Measurements from ENCODE around the gene SEPTIN5.
A peak's percentile ranks its signal among the peaks of the same experiment; 100 is the strongest.
"Not testable (repeated sequence)": the region's sequence is repeated elsewhere in the genome, so short reads cannot be mapped to it uniquely, and the experiment has no call there.

SEPTIN5 gene

DNA sequence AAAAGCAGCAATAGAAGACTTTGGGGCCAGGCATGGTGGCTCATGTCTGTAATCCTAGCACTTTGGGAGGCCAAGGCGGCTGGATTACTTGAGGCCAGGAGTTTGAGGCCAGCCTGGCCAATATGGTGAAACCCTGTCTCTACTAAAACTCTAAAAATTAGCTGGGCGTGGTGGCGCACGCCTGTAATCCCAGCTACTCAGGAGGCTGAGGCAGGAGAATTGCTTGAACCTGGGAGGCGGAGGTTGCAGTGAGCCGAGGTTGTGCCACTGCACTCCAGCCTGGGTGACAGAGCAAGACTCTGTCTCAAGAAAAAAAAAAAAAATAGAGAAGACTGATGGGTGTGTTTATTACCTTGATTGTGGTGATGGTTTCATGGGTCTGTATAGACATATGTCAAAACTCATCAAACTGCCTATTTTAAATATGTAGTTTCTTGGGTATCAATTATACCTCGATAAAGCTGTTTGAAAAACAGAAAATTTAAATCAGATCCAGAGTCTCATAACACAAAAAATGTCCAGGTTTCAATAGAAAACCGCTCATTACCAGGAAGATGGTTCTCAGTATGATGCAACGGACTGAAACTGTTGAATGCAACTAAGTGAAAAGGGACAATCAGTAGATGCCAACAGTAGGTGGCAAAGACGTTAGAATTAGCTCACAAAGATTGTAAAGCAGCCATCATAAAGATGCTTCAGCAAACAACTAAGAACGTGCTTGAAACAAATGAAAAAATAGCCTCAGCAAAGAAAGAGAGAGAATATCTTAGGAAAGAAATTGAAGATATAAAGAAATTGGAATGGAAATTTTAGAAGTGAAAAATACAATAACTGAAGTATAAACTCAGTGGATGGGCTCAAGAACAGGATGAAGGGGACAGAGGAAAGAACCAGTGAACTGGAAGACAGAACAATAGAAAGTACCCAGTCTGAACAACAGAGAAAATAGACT, 33.1 kb upstream of the SEPTIN5 start:
- DNase-seq: no peak

DNA sequence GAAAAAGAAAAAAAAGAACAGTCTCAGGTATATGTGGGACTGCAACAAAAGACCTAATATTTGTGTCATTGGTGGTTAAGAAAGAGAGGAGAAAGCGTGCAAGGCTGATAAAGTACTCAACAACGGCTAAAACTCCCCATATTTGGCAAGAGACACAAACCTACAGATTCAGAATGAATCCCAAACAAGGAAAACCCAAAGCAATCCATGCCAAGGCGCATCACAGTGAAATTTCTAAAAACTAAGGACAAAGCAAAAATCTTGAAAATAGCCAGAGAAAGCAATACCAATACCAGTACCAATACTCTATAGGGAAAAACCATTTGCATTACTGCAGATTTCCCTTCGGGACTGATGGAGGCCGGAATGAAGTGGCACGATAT, 32.4 kb upstream of the SEPTIN5 start:
- DNase-seq: no peak

DNA sequence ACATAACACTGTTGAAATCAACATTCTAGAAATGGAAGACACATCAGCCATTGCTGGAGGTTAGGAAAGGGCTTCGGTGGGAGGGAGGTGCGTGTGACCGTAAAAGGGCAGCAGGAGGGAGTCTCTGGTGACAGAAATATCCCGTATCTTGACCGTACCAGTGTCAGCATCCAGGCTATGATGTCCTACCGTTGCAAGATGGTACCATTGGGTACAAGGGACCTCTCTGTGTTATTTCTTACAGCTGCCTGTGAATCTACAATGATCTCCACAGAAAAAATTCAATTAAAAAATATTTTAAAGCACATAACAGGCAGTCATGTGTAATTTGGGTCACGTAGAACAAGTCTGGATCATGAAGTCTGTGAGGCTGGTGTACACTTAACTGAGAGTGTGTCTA, 27.4 kb upstream of the SEPTIN5 start:
- DNase-seq: no peak

DNA sequence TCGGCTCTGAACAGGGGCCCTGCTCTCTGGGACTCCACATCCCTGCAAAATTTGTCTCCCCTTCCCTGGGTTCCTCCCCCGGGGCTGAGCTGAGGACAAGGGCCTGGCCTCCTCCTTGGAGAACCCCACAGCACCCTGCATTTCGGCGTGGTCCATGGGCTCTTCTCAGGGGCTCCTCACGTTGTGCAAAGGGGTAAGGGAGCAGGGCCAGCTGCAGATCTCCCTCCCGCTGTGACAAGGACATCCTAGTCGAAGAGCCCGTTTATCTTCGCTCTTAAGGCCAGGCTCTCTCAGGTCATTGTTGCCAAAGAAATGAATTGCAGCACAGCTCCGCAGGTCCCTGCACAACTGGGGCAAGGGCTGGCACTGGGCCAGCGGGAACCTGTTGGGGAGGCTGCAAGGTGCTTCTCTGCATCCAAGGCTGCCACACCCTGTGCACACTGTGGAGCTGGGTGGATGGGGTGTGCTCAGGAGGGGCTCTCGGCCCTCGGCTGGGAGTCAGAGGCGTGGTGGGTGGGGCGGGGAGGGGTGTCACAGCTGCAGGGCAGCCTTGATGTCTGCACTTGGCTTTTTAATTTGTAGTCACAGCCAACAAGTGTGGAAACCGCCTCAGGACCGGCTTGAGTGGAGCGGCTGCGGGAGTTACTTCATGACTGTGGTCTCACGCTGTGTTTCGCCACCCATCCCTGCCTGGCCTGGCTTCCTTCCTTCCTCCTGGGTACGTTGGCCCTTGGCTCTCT, 26.6 kb upstream of the SEPTIN5 start:
- DNase-seq: peak; percentile 32

DNA sequence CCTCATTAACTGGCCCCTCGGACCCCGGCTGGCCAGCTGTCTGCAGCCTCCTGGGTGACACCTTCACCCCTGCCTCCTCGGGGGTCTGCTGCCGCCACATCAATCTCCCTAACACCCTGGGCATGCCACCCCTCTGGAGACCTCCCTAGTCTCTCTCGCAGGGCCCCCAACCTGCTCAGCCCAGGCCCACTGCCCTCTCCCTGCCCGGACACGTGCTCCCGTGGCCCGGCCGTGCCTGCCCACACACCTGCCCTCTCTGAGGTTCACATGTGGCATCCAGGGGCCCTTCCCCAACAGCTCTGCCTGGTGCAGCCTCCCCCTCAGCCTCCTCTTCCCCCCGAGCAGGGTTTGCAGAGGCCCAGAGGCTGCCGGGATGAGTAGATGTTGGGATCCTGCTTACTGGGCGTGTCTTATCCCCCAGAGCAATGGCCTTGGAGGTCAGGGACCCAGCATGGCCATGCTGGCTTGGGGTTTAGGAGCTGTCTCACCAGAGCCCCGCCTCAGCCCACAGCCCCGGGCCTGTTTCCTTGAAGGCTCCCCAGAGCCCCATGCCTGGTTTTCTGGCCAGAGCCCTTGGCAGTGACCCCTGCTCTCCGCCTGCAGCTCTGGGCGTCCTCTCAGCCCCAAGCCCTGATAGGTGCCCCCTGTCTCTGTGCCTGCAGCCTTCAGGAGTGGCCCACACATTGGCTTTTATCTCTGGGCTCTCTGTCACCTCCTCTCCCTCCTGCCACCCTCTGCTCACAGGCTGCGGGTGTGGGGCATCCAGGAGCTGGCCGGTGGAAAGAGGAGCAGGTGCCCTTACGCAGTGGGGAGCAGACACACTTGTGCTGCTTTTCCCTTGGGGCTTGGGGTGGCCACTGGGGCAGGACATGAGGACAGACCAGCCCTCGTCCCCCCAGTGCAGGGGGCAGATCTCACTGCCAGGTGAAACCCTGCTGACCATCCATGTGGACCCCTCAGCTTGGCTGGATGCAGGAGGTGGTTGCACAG, 25.7 kb upstream of the SEPTIN5 start:
- no peak for DNase-seq

DNA sequence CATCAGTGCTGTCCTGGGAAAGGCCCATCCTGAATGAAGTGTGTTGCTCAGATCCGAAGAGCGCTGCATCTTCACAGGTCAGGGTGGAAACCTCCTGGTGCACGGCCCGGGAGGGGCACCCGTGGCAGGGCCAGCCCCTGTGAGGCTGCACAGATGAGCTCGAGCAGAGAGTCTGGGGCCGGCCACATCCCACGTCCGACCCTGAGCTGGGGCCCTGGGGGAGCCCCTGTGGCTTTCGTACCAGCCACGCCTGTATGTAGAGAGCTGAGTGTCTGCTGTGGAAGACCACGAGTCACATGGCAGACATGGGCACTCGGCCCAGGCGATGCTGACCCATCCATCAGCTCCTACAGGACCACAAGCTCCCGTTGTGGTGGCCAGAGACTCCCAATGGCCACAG, 24.9 kb upstream of the SEPTIN5 start:
- DNase-seq: no peak

DNA sequence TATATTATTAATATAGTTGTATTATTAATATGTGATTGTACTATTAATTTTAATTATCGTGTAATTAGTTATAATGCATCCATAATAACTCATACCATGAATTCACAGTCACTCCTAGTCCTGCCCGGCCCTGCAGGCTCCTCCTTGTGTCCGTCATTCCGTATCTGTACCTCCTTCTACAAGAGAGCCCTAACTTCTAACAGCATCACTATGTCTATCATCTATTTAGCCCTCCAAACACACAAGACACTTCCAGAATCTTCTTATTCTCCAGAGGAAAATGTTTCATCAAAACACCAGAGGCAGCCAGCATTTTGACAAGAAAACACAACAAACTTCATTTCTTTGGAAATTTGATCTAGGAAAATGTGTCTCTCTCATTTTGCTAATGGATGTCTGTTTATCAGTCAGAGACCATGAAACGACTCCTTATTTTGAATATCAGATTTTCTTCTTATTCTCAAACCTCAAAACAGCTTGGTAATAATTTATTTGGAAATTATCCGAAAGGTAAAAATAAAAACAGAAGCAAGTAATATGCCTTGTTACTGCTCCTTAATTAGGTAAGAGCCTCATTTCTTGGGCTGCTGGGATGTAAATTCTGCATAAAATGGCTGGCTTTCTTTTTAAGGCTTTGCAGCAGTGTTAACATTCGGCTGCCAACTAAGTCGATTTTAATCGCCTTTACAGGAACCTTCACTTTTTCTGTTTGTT, 23.1 kb upstream of the SEPTIN5 start:
- no peak for DNase-seq

DNA sequence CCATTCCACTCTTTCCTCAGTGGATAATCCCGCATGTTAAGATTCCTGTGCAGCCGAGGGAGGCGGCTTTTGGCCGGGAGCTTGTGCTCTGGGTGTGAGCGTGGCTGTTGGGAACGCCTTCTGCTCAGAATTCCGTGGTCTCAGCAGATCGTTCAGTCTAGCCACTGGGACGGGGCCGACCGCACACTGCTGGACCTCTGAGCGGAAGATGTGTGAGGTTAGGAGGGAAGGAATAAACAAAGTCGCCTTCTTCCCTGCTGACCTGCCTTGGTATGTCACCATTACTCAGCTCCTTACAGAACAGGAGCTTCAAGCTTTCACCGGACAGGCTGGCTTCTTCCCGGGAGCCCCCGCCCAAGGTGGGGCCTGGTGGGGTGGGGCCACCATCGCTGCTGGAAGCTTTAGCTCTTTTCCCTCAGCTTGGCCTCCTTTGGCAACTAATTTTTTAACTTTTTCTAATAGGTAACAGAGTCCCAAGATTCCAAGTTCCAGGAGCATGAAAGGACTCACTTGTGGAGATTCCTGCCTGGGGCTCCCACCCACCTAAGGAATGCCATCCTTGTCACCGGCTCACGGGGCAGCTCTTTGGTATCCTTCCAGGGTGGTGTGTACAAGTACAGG, 22.5 kb upstream of the SEPTIN5 start:
- no peak for DNase-seq

DNA sequence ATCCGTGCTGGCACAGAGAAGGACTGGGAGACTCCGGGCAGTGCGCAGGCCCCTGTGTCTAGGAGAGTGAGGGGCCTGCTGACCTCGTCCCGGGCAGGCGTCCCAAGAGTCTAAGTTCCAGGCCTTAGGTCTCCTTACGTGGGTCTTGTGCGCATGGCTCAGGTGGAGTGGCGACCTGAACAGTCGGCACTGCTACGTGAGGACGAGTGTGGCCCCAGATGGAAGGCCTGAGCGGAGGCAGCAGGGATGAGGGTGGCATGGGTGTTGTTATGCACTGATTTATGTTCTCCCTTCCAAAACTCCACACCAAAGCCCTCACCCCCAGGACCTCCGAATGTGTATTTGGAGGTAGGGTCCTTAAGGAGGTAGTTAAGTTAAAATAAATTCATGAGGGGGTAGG, 20.7 kb upstream of the SEPTIN5 start:
- no peak for DNase-seq

DNA sequence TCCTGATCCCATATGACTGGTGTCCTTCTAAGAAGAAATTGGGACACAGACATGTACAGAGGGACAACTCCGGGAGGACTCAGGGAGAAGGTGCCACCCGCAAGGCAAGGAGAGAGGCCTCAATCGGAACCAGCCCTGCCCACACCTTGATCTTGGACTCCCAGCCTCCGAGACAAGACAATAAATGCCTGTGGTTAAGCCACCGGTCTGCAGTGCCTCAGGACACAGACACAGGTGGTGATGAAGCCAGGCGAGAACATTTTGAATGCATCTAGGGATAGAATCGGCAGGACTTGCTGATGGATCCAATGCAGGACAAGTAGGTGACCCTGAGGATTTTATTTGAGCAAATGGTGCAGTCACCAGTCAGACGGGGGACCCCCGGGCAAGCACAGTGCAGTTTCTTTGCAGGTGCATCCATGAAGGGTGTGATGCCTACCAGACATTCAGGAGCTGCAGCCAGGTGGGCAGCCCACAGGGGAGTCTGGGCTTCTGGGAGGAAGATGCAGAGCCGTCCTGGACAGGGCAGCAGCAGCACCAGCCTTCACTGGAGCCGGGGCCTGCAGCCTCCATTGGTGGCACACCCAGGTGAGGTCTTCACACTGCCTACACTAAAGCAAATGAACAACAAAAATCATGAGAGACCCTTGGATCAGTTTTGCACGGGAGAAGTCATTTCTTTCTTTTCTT, 20.2 kb upstream of the SEPTIN5 start:
- DNase-seq: no peak

DNA sequence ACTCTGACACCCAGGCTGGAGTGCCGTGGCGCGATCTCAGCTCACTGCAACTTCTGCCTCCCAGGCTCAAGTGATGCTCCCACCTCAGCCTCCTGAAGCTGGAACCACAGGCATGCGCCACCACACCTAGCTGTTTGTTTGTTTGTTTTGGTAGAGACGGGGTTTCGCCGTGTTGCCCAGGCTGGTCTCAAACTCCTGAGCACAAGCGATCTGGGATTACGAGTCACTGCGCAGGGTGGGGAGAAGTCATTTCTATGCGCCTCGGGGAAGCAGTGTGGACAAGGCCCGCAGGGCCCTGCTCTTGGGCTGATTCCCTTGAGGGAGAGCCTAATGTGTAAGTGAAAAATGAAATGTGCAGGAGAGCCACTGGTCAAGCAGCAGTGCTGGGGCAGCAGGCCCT, 19.6 kb upstream of the SEPTIN5 start:
- no peak for DNase-seq

DNA sequence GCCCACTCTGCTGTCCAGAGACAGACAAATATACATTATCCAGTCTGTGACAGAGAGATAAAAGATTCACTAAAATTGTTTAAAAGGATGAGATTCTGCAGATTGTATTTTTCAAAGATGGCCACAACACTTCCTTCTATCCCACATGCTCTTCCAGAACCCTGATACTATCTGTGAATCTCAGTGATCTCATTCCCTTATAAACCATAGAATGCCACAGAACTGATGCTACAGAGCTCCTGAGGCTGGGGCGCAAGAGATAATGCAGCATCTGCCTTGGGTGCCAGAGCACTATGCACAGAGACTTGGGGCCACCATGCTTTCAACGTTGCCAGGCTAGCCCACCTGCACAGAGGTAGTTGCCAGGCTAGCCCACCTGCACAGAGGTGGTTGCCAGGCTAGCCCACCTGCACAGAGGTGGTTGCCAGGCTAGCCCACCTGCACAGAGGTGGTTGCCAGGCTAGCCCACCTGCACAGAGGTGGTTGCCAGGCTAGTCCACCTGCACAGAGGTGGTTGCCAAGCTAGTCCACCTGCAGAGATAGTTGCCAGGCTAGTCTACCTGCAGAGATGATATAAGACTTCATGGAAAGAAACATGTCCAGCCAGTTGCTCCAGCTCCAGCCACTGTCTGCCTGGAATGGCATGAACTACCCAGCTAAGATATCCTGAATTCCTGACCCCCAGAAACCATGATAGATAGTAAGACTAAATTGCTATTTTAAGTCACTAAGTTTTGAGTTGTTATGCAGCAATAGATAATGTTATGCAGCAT, 17.6 kb upstream of the SEPTIN5 start:
- no peak for DNase-seq

DNA sequence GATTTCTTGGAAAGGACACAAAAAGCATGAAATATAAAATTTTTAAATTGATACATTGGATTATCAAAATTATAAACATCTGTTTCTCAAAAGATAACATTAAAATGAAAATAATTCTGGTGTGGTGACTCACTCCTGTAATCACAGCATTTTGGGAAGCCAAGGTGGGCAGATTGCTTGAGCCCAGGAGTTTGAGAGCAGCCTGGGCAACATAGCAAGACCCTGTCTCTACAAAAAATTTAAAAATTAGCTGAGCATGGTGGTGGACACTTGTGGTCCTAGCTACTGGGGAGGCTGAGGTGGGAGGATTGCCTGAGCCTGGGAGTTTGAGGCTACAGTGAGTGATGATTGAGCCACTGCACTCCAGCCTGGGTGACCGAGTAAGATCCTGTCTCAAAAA, 16.4 kb upstream of the SEPTIN5 start:
- DNase-seq: not testable (repeated sequence)

DNA sequence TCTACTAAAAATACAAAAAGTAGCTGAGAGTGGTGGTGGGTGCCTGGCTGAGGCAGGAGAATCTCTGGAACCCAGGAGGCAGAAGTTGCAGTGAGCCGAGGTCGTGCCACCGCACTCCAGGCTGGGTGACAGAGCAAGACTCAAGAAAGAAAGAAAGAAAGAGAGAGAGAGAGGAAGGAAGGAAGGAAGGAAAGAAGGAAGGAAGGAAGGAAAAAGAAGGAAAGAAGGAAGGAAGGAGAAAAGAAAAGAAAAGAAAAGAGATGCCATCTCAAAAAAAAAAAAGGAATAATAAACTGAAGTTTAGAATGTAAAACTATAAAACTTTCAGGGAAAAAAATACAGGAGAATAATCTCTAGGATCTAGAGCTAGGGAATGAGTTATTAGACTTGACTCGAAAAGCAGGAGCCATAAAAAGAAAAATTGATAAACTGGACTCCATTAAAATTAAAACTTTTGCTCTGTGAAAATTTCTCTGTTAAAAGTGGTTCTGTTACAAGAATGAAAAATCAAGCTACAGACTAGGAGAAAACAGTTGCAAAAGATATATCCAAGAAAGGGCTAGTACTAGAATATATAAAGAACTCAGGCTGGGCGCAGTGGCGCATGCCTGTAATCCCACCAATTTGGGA, 13.4 kb upstream of the SEPTIN5 start:
- no peak for DNase-seq

DNA sequence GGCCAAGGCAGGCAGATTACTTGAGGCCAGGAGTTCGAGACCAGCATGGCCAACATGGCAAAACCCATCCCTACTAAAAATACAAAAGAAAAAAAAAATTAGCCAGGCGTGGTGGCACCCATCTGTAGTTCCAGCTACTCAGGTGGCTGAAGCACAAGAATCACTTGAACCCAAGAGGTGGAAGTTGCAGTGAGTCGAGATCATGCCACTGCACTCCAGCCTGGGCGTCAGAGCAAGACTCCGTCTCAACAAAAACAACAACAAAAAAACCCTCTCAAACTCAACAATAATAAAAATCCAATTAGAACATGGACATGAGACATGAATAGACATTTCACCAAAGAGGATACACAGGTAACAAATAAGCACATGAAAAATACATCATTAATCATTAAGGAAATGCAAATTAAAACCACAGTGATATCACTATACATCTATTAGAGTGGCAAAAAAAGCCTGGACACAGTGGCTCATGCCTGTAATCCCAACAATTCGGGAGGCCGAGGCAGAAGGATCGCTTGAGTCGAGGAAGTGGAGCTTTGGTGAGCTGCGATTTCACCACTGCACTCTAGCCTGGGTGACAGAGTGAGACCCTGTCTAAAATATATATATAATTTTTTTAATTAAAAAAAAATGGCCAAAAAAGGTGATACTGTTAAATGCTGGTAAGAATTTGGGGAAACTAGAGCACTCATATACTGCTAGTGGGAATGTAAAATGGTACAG, 12.7 kb upstream of the SEPTIN5 start:
- DNase-seq: no peak

DNA sequence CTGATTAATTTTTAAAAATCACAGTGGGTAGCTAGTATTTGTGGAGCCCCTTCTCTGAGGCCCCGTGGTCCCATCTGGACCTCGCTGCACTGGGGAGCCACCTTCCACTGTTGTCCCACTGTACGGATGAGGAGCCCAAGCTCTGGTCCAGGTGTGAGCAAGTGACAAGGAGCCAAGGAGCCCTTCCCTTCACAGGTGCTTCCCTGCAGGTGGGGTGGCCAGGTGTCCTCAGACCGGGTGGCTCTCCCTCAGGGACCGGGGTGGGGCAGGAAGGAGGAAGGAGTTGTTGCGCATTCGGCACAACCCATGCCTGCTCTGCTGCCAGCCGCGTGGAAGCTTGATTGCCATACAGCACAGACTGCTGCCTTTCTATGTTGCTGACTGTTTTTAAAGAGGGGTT, 10.4 kb upstream of the SEPTIN5 start:
- DNase-seq: no peak

DNA sequence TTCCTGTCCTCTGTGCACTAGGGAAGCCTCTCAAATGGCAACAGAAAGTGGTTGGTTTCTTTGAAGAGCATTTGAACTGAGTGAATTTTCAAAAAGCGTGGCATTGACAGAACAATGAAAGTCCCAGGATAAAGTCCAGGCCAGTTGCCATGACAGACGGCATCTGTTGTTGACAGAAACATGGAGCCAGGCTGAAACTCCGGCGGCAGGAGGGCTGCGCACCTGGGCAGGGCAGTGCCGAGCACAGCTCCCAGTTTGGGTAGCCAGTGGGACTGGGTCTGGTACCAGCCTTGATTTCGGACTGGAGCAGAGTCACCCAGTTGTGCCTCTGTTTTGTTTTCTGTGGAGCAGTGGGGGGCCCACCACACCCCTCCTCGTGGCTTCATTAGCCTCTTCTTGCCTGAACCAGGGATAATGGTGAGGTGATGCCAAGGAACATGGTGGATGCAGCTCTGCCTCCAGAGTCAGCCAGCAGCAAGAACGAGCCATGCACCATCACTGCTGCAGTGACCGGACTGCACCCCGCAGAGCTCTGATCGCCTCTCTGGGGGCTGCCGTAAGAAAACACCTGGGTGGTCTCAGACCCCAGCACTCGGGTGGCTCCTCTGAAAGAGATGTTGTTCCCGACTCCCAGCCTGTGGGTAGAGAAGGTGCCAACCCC, 9.8 kb upstream of the SEPTIN5 start:
- DNase-seq: no peak

DNA sequence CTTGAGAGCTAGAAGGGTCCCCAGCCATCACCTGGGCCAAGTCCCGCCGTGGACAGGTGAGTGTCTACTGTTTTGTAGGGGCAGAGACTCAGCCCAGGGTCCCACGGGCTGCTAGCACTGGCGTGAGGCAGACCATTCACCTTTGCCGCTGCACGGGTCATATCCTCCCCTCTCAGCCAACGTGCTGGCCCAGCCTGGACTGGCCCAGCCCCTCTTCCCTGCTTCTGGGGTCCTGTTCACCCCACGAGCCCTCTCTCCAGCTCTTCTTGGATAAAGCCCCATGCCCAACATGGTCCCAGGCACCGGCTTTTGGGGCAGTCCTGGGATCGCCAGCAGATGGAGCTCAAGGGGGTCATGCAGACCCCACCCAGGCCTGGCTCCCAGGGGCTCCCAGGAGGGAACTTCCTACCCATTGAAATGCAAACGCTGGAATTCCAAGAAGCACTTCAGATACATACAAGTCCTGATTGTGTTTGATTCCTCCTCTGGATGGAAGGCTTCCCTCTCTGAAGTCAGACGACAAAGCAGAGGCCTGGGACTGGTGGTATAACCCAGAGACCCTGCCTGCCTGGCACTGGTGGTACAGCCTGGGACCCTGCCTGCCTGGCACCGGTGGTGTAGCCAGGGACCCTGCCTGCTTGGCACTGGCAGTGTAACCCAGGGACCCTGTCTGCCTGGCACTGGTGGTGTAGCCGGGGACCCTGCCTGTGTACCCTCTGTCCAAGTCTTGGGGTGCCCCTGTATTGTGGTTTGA, 8.9 kb upstream of the SEPTIN5 start:
- DNase-seq: no peak

Measured in NCI-H510A (cell line).